HEK293T (cell line): ENCODE results near the gene TARBP1.

Experiments
- ARNT ChIP-seq: fragments of 450-650 bp; IDR thresholded peaks from 2 replicates; pipeline ENCODE4 v1.6.1; 2017; ENCODE audit warnings: mild to moderate bottlenecking
- BHLHE40 ChIP-seq: fragments of 450-650 bp; IDR thresholded peaks from 2 replicates; pipeline ENCODE4 v1.6.1; 2016; ENCODE audit warnings: mild to moderate bottlenecking, moderate library complexity, borderline replicate concordance
- CTBP1 ChIP-seq: fragments of 450-650 bp; IDR thresholded peaks from 2 replicates; pipeline ENCODE4 v1.6.1; 2016; ENCODE audit warnings: borderline replicate concordance
- ELF4 ChIP-seq: fragments of 450-650 bp; IDR thresholded peaks from 2 replicates; pipeline ENCODE4 v1.6.1; 2017; ENCODE audit warnings: antibody characterized with exemption
- FOXA1 ChIP-seq: fragments of 450-650 bp; IDR thresholded peaks from 2 replicates; pipeline ENCODE4 v1.6.1; 2016; ENCODE audit warnings: mild to moderate bottlenecking
- FOXM1 ChIP-seq: fragments of 450-650 bp; IDR thresholded peaks from 2 replicates; pipeline ENCODE4 v1.6.1; 2017; ENCODE audit warnings: mild to moderate bottlenecking, borderline replicate concordance
- HDGF ChIP-seq: fragments of 450-650 bp; IDR thresholded peaks from 2 replicates; pipeline ENCODE4 v1.6.1; 2017; ENCODE audit warnings: antibody characterized with exemption, borderline replicate concordance
- NFRKB ChIP-seq: fragments of 450-650 bp; IDR thresholded peaks from 2 replicates; pipeline ENCODE4 v1.6.1; 2016; ENCODE audit warnings: mild to moderate bottlenecking, moderate library complexity
- PKNOX1 ChIP-seq: fragments of 450-650 bp; IDR thresholded peaks from 2 replicates; pipeline ENCODE4 v1.6.1; 2016
- SP1 ChIP-seq: fragments of 450-650 bp; IDR thresholded peaks from 2 replicates; pipeline ENCODE4 v1.6.1; 2017
- SUZ12 ChIP-seq: fragments of 450-650 bp; IDR thresholded peaks from 2 replicates; pipeline ENCODE4 v1.6.1; 2016; ENCODE audit warnings: mild to moderate bottlenecking
- ZNF384 ChIP-seq: fragments of 450-650 bp; IDR thresholded peaks from 2 replicates; pipeline ENCODE4 v1.6.1; 2016

GRCh38 chr1:234481771-234482170, 2.8 kb upstream of the TARBP1 start:
- TF ChIP-seq HDGF (no peak), SUZ12 (no peak), CTBP1 (no peak), BHLHE40 (no peak), ELF4 (no peak), FOXM1 (no peak), ZNF384 (no peak), FOXA1 (no peak), PKNOX1 (no peak), SP1 (no peak), NFRKB (no peak), ARNT (no peak)
